ENCODE data around the gene CACNA1G.

Gene CACNA1G

DNA sequence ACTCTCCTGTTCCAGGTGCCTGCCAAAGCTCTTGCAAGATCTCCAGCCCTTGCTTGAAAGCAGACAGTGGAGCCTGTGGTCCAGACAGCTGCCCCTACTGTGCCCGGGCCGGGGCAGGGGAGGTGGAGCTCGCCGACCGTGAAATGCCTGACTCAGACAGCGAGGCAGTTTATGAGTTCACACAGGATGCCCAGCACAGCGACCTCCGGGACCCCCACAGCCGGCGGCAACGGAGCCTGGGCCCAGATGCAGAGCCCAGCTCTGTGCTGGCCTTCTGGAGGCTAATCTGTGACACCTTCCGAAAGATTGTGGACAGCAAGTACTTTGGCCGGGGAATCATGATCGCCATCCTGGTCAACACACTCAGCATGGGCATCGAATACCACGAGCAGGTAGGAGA is 17.7 kb downstream of the CACNA1G start:
- no peak overlapping the region for H3K27ac ChIP-seq (ENCODE audit: low read length)
- ATAC-seq (ENCODE audit: insufficient read depth, low read depth) (no peak), DNase-seq (no peak)
- no peak overlapping the region for H3K9ac ChIP-seq (ENCODE audit: low read depth, low read length)
- no peak overlapping the region for H2AFZ ChIP-seq (ENCODE audit: low read depth, low read length)
- H3K36me3 ChIP-seq (ENCODE audit: insufficient read depth, low read length): no peaks in the 10 kb centered on the region
- no peaks in the 10 kb centered on the region for H3K4me1 ChIP-seq (ENCODE audit: insufficient read depth, low read length)
- no peaks in the 10 kb centered on the region for H3K79me2 ChIP-seq (ENCODE audit: insufficient read depth, low read length)
- H3K27me3 ChIP-seq (ENCODE audit: insufficient read depth, low read length, poor library complexity): peaks cover 24% of the 10 kb centered on the region
- no peaks in the 10 kb centered on the region for H3K9me3 ChIP-seq (ENCODE audit: insufficient read depth, low read length, severe bottlenecking)
- TF ChIP-seq, protein P1, sequence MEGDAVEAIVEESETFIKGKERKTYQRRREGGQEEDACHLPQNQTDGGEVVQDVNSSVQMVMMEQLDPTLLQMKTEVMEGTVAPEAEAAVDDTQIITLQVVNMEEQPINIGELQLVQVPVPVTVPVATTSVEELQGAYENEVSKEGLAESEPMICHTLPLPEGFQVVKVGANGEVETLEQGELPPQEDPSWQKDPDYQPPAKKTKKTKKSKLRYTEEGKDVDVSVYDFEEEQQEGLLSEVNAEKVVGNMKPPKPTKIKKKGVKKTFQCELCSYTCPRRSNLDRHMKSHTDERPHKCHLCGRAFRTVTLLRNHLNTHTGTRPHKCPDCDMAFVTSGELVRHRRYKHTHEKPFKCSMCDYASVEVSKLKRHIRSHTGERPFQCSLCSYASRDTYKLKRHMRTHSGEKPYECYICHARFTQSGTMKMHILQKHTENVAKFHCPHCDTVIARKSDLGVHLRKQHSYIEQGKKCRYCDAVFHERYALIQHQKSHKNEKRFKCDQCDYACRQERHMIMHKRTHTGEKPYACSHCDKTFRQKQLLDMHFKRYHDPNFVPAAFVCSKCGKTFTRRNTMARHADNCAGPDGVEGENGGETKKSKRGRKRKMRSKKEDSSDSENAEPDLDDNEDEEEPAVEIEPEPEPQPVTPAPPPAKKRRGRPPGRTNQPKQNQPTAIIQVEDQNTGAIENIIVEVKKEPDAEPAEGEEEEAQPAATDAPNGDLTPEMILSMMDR (IDR thresholded peaks at IDR 0.05; ENCODE audit: borderline replicate concordance, extremely low read depth, low read length, poor library complexity, severe bottlenecking): no peak
- TF ChIP-seq EZH2 (IDR thresholded peaks at IDR 0.05; ENCODE audit: borderline replicate concordance, low read depth, low read length, severe bottlenecking): no peak
- H3K4me3 ChIP-seq (ENCODE audit: low read depth in 1 of 2, low read length in 2 of 2): no peak overlapping the region
- H4K20me1 ChIP-seq (ENCODE audit: insufficient read depth, low read length): peaks cover under 1% of the 10 kb centered on the region; the same call in 1 of the 2 replicates
- H3K4me2 ChIP-seq (ENCODE audit: insufficient read depth, low read length): no peak overlapping the region

DNA sequence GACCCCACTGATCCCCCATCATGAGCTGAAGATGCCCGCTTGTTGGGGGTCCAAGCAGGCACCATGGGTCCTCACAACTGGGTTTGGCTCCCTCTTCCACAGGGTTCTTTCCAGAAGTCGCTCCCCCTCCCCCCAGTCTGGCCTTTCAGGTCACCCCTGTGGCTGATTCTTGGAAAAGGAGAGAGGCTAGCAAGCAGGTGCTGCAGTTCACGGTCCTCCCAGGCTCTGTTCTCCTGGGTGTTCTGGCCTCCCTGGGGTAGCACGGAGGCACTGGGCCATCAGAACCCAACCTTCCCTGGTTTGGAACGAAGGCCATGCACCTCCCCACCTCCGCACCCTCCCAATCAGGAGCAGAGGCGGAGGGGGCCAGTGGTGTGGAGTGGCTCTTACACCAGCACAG is 18.9 kb downstream of the CACNA1G start:
- H3K9me3 ChIP-seq (ENCODE audit: insufficient read depth, low read length, severe bottlenecking): no peaks in the 10 kb centered on the region

DNA sequence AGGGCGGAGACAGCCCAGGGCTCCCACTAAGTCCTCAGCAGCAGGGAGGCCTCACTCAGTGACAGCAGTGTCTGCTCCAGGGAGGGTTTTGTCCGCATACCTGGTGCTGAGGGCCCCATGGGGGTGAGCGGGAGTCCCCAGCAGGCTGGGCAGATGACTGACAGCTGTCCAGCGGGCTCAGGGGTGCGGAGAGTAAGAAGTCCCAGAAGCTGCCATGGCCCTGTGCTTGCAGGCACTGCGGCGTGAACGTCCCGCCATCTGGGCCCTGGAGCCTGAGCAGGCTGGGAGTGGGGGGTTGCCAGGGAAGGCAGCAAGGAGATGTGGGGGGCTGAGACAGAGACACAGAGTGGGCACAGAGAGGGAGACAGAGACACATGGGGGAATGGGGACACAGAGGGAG is 20.1 kb downstream of the CACNA1G start:
- H3K9ac ChIP-seq (ENCODE audit: low read depth, low read length): no peak overlapping the region
- no peak overlapping the region for H3K4me2 ChIP-seq (ENCODE audit: insufficient read depth, low read length)
- no peaks in the 10 kb centered on the region for H3K79me2 ChIP-seq (ENCODE audit: insufficient read depth, low read length)
- H3K9me3 ChIP-seq (ENCODE audit: insufficient read depth, low read length, severe bottlenecking): no peaks in the 10 kb centered on the region
- peaks cover 37% of the 10 kb centered on the region for H3K27me3 ChIP-seq (ENCODE audit: insufficient read depth, low read length, poor library complexity)
- H3K36me3 ChIP-seq (ENCODE audit: insufficient read depth, low read length): no peaks in the 10 kb centered on the region
- H3K27ac ChIP-seq (ENCODE audit: low read length): no peak overlapping the region
- DNase-seq: no peak
- TF ChIP-seq EZH2 (IDR thresholded peaks at IDR 0.05; ENCODE audit: borderline replicate concordance, low read depth, low read length, severe bottlenecking): no peak
- TF ChIP-seq, protein P1 (IDR thresholded peaks at IDR 0.05; ENCODE audit: borderline replicate concordance, extremely low read depth, low read length, poor library complexity, severe bottlenecking): no peak
- no peak for ATAC-seq (ENCODE audit: insufficient read depth, low read depth)
- no peaks in the 10 kb centered on the region for H3K4me1 ChIP-seq (ENCODE audit: insufficient read depth, low read length)
- H3K4me3 ChIP-seq (ENCODE audit: low read depth in 1 of 2, low read length in 2 of 2): no peak overlapping the region
- no peaks in the 10 kb centered on the region; the same call in 1 of the 2 replicates for H4K20me1 ChIP-seq (ENCODE audit: insufficient read depth, low read length)
- no peak overlapping the region for H2AFZ ChIP-seq (ENCODE audit: low read depth, low read length)

More for the DNA sequence above, 18.9 kb downstream of the CACNA1G start:
- Histone ChIP-seq H3K9ac (ENCODE audit: low read depth, low read length) (no peak overlapping the region), H3K36me3 (ENCODE audit: insufficient read depth, low read length) (no peaks in the 10 kb centered on the region), H3K4me2 (ENCODE audit: insufficient read depth, low read length) (no peak overlapping the region), H3K4me1 (ENCODE audit: insufficient read depth, low read length) (no peaks in the 10 kb centered on the region), H3K27ac (ENCODE audit: low read length) (no peak overlapping the region), H3K4me3 (ENCODE audit: low read depth in 1 of 2, low read length in 2 of 2) (no peak overlapping the region), H4K20me1 (ENCODE audit: insufficient read depth, low read length) (no peaks in the 10 kb centered on the region; the same call in 1 of the 2 replicates), H3K79me2 (ENCODE audit: insufficient read depth, low read length) (no peaks in the 10 kb centered on the region), H3K27me3 (ENCODE audit: insufficient read depth, low read length, poor library complexity) (peaks cover 31% of the 10 kb centered on the region), H2AFZ (ENCODE audit: low read depth, low read length) (no peak overlapping the region)
- DNase-seq (no peak), ATAC-seq (ENCODE audit: insufficient read depth, low read depth) (no peak)
- no peak for TF ChIP-seq EZH2 (IDR thresholded peaks at IDR 0.05; ENCODE audit: borderline replicate concordance, low read depth, low read length, severe bottlenecking)
- TF ChIP-seq, protein P1 (IDR thresholded peaks at IDR 0.05; ENCODE audit: borderline replicate concordance, extremely low read depth, low read length, poor library complexity, severe bottlenecking): no peak

DNA sequence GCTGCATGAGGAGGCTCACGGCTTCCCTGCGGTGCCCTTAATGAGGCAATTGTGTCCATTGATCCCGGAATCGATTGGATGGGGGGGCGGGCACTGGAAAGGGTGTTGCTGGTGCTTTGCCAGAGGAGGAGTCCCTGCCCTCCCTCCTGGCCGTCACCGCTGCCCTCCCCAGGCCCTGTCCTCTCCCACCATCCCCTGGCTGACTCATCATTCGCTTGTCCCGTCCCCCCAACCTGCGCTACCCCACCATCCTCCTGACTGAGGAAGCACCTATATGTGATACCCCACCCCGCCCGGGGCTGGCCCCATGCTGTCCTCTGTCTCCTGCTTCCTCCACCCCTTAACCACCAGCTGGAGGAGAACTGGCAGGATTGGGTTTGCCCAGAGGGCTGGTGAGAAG is 20.8 kb downstream of the CACNA1G start:
- TF ChIP-seq, protein P1 (IDR thresholded peaks at IDR 0.05; ENCODE audit: borderline replicate concordance, extremely low read depth, low read length, poor library complexity, severe bottlenecking): no peak
- no peak for TF ChIP-seq EZH2 (IDR thresholded peaks at IDR 0.05; ENCODE audit: borderline replicate concordance, low read depth, low read length, severe bottlenecking)
- no peak overlapping the region for H3K4me3 ChIP-seq (ENCODE audit: low read depth in 1 of 2, low read length in 2 of 2)
- H3K79me2 ChIP-seq (ENCODE audit: insufficient read depth, low read length): no peaks in the 10 kb centered on the region
- no peak for DNase-seq
- no peaks in the 10 kb centered on the region for H3K4me1 ChIP-seq (ENCODE audit: insufficient read depth, low read length)
- no peak overlapping the region for H3K4me2 ChIP-seq (ENCODE audit: insufficient read depth, low read length)
- no peak overlapping the region for H3K9ac ChIP-seq (ENCODE audit: low read depth, low read length)
- H3K36me3 ChIP-seq (ENCODE audit: insufficient read depth, low read length): no peaks in the 10 kb centered on the region
- no peak overlapping the region for H3K27ac ChIP-seq (ENCODE audit: low read length)
- H3K9me3 ChIP-seq (ENCODE audit: insufficient read depth, low read length, severe bottlenecking): no peaks in the 10 kb centered on the region
- H4K20me1 ChIP-seq (ENCODE audit: insufficient read depth, low read length): no peaks in the 10 kb centered on the region; the same call in 1 of the 2 replicates
- ATAC-seq (ENCODE audit: insufficient read depth, low read depth): no peak
- H3K27me3 ChIP-seq (ENCODE audit: insufficient read depth, low read length, poor library complexity): peaks cover 44% of the 10 kb centered on the region
- H2AFZ ChIP-seq (ENCODE audit: low read depth, low read length): no peak overlapping the region
